Erythroblast (primary cell): ENCODE measurements around the gene MALT1.

ENCODE experiments used
- DNase-seq, 2 experiments: peaks; one replicate each; lab custom pipeline; 2025; lab: John Stamatoyannopoulos, UW
- GATA1 ChIP-seq: IDR thresholded peaks from 2 replicates; pipeline ENCODE4 v1.6.1; 2011; ENCODE audit warnings: low read depth, mild to moderate bottlenecking, control low read depth, low read length, moderate library complexity
- POLR2A ChIP-seq: IDR thresholded peaks from 2 replicates; pipeline ENCODE4 v1.6.1; 2011; ENCODE audit warnings: mild to moderate bottlenecking, low read length

Gene MALT1

DNA sequence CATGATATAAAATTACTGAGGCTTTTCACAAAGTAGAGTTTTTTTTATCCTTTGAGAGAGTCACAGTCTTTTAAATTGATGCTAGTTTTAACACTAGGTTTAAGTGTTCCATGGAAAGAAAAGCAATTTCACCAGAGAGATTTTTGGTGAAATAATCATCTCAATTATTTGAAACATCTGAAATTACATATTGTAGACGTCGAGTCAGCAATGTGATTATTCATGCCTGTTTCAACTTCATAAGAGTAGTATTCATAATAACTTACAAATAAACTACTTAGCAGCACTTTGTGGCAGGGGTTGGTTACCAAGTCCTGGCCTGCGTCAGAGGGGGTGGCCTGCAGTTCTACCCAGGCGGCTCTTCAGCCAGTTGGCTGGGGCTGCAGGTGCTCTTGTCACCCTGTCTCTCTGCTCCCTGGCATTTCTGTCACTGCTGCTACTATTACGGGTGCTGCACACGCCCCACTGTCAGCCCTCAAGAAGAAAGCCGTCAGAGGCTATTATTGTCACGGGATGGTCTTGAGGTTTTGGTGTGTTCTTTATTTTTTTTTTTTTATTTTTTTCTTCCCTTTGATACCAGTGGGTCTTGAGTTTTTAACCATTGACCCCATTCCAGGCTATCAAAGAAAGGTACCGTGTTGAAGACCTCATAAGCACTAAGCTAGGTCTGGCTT lies 50.4 kb downstream of the MALT1 start:
- TF ChIP-seq GATA1 = no peak
- TF ChIP-seq POLR2A = no peak

DNA sequence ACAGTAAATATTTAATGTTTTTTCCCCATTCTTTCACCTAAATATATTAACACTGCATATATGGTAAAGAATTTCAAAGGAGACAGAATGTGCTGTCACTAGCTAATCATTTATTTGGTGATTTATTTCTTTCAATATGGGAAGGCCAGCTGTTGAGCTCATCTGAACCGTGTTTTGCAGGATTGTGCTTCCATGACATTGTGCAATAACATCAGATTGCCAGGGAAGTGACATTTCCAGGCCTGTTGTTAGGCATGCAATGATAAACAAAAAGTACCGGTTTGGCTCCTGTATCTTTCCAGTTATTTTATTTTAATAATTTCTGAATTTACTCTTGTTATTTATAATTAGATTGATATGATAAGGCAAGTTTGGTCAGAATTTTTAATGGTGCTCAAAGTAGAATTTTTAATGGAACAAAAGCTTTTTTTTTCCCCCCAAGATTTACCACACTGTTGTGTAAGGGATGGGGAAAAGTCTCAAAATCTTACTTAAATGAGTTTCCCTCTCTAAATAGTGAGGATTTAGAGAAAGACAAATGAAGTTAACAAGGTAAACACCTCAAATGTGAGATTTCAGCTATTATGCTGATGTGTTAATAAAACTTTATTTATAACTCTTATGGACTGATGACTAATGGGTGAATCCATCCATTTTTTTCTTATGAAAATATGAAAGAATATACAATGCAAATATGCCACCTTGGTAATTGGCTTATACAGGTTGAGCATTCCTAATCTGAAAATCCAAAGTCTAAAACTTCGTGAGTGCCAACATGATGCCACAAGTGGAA lies 52.7 kb downstream of the MALT1 start:
- TF ChIP-seq GATA1 (no peak), POLR2A (no peak)
- no peak for DNase-seq

More for the DNA sequence above, 50.4 kb downstream of the MALT1 start:
- no peak for DNase-seq

DNA sequence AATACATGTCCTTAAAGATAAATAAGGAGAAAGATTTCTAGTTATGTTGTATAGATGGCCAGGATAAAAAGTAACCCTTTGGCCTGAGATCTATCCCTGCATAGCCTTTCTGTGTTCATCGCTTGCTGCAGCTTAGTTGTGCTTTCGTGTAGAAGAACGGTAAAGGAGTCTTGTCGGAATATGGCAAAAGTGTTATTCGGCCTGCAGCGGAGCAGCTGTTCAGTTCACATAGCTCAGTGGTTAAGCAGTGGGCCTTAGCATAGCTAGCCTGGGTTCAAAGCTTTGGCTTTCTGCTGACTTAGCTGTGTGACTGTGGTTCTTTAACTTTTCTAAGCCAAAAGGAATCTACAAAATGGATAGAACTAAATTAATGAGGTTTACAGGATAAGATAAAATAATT lies 55.4 kb downstream of the MALT1 start:
- no peak for DNase-seq
- TF ChIP-seq GATA1 (no peak), POLR2A (no peak)

DNA sequence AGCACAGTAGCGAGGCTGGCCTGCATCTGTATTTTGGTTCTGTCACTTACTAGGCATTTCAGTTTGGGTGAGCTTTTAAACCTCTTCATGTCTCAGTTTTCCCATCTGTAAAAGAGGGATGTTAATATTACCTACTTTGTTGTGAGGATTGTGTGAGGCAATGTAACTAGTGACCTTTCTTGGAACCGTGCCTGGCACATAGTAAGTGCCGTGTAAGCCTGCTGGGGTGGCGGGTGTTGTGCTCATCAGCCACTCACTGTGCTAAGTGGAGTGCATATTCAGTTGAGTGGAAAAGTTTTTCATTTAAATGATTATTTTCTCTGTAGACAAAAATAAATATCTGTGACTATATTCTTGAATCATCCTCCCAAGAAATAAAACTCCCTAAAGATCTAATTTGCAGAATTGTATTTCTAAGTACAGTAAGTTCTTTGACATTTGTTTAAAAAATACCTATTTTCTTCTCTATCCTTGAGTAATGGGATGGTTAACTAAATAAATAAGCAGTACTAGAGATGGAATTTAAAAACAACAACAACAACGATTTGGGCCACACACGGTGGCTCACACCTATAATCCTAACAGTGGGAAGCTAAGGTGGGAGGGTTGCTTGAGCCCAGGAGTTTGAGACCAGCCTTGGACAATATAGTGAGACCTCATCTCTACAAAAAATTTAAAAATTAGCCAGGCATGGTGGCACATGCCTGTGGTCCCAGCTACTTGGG lies 56.7 kb downstream of the MALT1 start:
- no peak for DNase-seq
- TF ChIP-seq POLR2A (no peak), GATA1 (no peak)

DNA sequence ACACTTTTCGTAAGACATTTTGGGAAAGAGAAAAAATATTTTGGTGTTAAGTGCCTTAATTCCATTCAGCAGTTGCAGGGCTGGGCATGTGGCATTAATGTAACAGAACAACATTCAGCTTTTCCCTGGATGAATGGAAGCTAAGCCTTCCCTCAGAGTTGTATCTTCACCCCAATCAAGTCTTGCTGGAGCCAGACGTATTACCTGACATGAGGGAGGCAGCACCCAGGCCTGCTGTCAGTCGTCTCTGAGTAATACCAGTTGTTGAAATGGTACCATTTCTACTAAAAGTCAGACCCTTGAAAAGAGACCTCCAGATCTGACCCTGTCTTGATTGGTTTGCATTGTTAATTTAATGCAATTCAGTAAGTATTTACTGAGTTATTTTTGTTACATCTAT lies 57.5 kb downstream of the MALT1 start:
- DNase-seq = no peak
- TF ChIP-seq GATA1 = no peak
- no peak for TF ChIP-seq POLR2A

DNA sequence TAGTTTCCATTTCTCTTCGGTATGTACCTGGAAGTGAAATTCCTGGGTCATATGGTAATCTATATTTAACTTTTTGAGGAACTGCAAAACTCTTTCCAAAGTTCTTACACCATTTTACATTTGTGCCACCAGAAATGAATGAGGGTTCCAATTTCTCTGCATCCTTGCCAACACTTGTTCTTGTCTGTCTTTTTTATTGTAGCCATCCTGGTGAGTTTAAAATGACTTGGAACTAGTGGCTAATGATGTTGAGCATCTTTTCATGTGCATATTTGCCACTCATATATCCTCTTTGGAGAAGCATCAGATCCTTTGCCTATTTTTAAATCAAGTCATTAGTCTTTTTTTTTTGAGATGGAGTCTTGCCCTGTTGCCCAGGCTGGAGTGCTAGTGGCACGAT lies 59.4 kb downstream of the MALT1 start:
- TF ChIP-seq POLR2A (no peak), GATA1 (no peak)
- no peak for DNase-seq

DNA sequence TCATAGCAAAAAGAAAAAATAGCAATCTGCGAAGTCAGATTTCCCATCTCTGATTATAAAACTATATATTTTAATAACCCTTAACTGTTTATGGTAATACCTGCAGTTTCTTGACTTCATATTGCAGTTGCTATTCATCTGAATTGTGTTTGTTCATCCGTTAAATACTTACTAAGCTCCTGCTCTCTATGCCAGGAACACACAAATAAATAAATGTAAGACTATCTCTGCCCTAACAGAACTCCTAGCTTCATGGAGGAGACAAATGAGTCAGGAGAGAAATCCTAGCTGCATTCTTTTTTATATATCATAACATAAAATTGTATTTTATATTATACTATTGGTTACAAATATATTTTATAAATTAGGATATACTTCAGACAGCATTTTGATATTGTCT lies 61.2 kb downstream of the MALT1 start:
- no peak for DNase-seq
- TF ChIP-seq GATA1 (no peak), POLR2A (no peak)

DNA sequence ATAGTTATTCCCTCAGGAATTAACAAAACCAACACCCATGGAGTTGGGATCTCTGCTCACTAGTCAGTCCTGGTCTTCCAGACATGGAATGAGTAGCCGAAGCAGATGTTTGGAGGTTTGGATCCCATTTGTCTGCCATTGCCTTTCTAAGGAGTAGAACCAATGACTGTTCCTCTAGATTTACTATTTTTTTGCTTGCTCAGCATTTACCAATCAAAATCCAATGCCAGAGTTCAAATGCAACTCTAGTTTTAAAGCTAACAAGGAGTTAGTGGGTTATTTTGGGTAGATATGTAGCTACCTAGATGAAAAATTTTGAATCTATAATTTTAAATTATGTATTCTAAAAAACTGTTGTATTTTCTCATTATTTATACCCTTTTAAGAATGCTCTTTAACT lies 62.6 kb downstream of the MALT1 start:
- TF ChIP-seq GATA1 (no peak), POLR2A (no peak)
- no peak for DNase-seq

DNA sequence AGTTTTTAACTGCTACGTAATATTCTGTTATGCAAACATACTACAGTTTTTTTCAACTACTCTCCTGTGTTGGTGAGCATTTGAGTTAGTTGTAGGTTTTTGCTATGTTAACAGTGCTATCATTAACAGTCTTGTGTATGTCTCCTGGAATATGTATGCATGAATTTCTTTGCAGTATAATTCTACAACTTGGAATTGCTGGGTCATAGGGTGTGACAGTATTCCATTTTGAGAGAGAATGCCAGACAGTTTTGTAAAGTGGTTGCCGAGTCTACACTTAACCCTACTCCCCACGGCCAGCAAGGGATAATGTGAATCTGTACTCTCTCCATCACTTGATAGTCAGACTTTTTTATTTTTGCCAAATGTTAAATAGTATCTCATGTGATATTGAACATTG lies 67.1 kb downstream of the MALT1 start:
- DNase-seq = no peak
- TF ChIP-seq GATA1 = no peak
- no peak for TF ChIP-seq POLR2A

DNA sequence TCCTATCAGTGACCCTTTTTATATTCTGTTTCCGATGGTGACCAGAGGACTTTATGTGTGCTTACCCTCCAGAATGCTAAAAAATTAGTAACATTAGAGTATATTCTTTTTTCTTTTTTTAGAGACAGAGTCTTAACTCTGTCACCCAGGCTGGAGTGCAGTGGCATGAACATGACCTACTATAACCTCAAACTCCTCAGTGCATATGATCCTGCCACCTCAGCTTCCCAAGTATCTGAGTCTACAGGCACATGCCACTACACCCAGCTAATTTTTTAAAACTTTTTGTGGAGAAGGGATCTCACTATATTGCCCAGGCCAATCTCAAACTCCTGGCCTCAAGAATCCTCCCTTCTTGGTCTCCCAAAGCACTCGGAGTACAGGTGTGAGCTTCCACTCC lies 74.6 kb downstream of the MALT1 start:
- no peak for TF ChIP-seq POLR2A
- TF ChIP-seq GATA1 = no peak

DNA sequence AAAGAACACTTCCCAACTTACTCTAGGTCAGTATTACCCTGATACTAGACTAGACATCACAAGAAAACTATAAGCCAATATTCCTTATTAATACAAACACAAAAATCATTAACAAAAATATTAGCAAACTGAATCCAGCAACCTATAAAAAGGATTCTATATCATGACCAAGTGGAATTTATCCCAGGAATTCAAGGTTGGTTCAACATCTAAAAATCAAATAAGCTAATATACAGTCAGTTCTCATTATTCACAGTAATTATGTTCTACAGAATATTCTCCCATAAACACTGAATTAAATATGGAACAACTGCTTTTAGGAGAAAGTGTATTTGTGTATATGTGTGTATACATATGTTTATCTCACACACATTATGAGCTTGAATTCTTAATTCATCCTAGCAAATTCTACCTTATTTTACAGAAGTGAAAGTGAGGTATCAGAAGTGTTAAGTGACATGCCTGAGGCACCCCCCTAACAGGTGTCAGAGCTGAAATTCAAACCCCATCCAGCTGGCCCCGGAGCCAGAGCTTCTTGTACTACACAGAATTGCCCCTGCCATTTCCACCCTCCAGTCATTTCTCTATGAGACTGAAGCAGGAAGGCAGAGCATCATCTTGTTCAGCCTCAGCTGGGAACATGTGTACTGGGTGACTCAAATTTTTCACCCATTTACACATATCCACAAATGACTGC lies 77.8 kb downstream of the MALT1 start:
- TF ChIP-seq POLR2A (no peak), GATA1 (no peak)

More for the DNA sequence above, 74.6 kb downstream of the MALT1 start:
- DNase-seq = no peak

DNA sequence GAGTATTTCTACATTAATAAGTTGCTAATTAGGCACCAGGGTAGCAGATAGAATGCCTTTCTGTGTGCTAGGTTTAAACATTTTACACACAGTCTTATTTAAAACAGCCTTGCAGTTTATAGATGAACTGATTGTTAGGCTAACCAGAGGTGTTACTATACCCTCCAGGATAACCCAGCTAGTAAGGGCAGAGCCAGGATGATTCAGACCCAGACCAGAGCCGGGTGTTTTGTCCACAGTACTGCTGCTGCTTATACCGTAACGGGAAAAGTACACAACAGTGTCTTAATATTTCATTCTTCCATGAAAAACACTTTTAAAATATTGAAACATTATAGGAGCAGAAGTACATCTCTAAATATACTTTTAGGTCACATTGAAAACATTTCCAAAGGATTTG lies 82.7 kb downstream of the MALT1 start:
- no peak for DNase-seq
- TF ChIP-seq POLR2A (no peak), GATA1 (no peak)

More for the DNA sequence above, 77.8 kb downstream of the MALT1 start:
- DNase-seq = no peak

DNA sequence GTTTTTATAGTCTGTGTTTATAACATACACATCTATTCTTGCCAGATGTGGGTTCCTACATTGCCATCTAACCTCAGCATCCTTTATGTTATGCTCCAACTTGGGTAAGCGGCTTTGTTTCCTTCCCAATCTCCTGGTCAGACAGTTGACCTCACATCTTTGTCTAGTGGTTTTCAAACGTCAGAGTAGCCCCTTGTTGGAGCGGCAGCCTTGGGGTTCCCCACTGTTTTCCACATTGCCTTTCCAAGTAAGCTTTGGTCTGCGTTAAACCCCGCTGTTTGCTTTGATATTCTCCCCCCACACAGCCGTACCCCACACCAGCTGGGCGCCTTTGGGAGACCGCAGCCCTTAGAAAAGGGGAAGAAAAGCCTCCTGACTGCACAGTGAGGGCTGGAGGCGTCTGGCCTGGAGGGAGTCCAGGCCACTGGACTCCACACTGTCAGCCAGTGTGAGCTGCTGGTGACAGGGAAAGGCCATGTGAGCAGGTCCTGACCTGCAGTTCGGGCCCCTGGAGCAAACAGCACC lies 83.3 kb downstream of the MALT1 start:
- DNase-seq = no peak
- TF ChIP-seq POLR2A (no peak), GATA1 (no peak)
